Measurements from ENCODE around the gene BNC2. TPM values are rescaled to one million over a fixed set of nuclear protein-coding genes. Genes with fewer than 3 reads are reported as not detected.

BNC2 gene
- total RNA-seq, 2 experiments from 2014 or later = not detected

GRCh38 chr9:16726718-16727451 is 143.6 kb downstream of the BNC2 start:
- H3K27ac Mint-ChIP-seq = no peak overlapping the region
- H3K27me3 Mint-ChIP-seq = peaks cover 50% of the 10 kb centered on the region
- H3K36me3 Mint-ChIP-seq (ENCODE audit: low read depth) = no peaks in the 10 kb centered on the region
- Histone ChIP-seq H3K4me1 (ENCODE audit: insufficient read depth, low read length) (no peaks in the 10 kb centered on the region), H3K9me3 (ENCODE audit: control insufficient read depth in 1 of 2, insufficient read depth in 1 of 2, low read length in 2 of 2) (peaks cover 0 to 10% of the 10 kb centered on the region in 2 experiments), H3K4me3 (ENCODE audit: low read length) (no peak overlapping the region), H3K27me3 (ENCODE audit: control insufficient read depth in 1 of 2, insufficient read depth in 2 of 2, low read length in 2 of 2) (peaks cover 9 to 32% of the 10 kb centered on the region in 2 experiments), H3K27ac (ENCODE audit: low read depth in 1 of 2, low read length in 2 of 2) (no peak overlapping the region), H3K36me3 (ENCODE audit: insufficient read depth, low read length) (no peaks in the 10 kb centered on the region)
- H3K4me1 Mint-ChIP-seq (ENCODE audit: low read depth) = no peaks in the 10 kb centered on the region
- no peak overlapping the region for H3K4me3 Mint-ChIP-seq
- CTCF ChIA-PET = no interaction called here
- no peak for ATAC-seq (ENCODE audit: poor library complexity)
- TF ChIP-seq CTCF (IDR thresholded peaks at IDR 0.05) = no peak
- POLR2A ChIA-PET = no interaction called here
- no peak for DNase-seq
- intact Hi-C loops (cut with DNase I, micrococcal nuclease) = no loop called here
- H3K9me3 Mint-ChIP-seq = no peaks in the 10 kb centered on the region

GRCh38 chr9:16726029-16726428 is 144.4 kb downstream of the BNC2 start:
- no peak for TF ChIP-seq CTCF (IDR thresholded peaks at IDR 0.05)
- intact Hi-C loops (cut with DNase I, micrococcal nuclease) = no loop called here
- Histone ChIP-seq H3K4me1 (ENCODE audit: insufficient read depth, low read length) (no peaks in the 10 kb centered on the region), H3K4me3 (ENCODE audit: low read length) (no peak overlapping the region), H3K9me3 (ENCODE audit: control insufficient read depth in 1 of 2, insufficient read depth in 1 of 2, low read length in 2 of 2) (peaks cover 0 to 10% of the 10 kb centered on the region in 2 experiments), H3K27me3 (ENCODE audit: control insufficient read depth in 1 of 2, insufficient read depth in 2 of 2, low read length in 2 of 2) (peaks cover 9 to 32% of the 10 kb centered on the region in 2 experiments), H3K36me3 (ENCODE audit: insufficient read depth, low read length) (no peaks in the 10 kb centered on the region), H3K27ac (ENCODE audit: low read depth in 1 of 2, low read length in 2 of 2) (no peak overlapping the region)
- no peak for DNase-seq
- H3K9me3 Mint-ChIP-seq = no peaks in the 10 kb centered on the region
- H3K4me3 Mint-ChIP-seq = no peak overlapping the region
- POLR2A ChIA-PET = no interaction called here
- no peaks in the 10 kb centered on the region for H3K4me1 Mint-ChIP-seq (ENCODE audit: low read depth)
- CTCF ChIA-PET = no interaction called here
- ATAC-seq (ENCODE audit: poor library complexity) = no peak
- H3K36me3 Mint-ChIP-seq (ENCODE audit: low read depth) = no peaks in the 10 kb centered on the region
- peaks cover 50% of the 10 kb centered on the region for H3K27me3 Mint-ChIP-seq
- H3K27ac Mint-ChIP-seq = no peak overlapping the region

- no peak overlapping the region for H3K4me3 ChIP-seq (ENCODE audit: low read length)
- no peak for TF ChIP-seq CTCF (IDR thresholded peaks at IDR 0.05)
- Mint-ChIP-seq H3K4me1 (ENCODE audit: low read depth) (no peaks in the 10 kb centered on the region), H3K9me3 (no peaks in the 10 kb centered on the region), H3K4me3 (no peak overlapping the region), H3K27me3 (peaks cover 48% of the 10 kb centered on the region), H3K36me3 (ENCODE audit: low read depth) (no peaks in the 10 kb centered on the region), H3K27ac (no peak overlapping the region)
- peaks cover 9 to 32% of the 10 kb centered on the region in 2 experiments for H3K27me3 ChIP-seq (ENCODE audit: control insufficient read depth in 1 of 2, insufficient read depth in 2 of 2, low read length in 2 of 2)
- no peaks in the 10 kb centered on the region for H3K4me1 ChIP-seq (ENCODE audit: insufficient read depth, low read length)
- POLR2A ChIA-PET = no interaction called here
- H3K27ac ChIP-seq (ENCODE audit: low read depth in 1 of 2, low read length in 2 of 2) = no peak overlapping the region
- ATAC-seq (ENCODE audit: poor library complexity) (no peak), DNase-seq (no peak)
- peaks cover 0 to 10% of the 10 kb centered on the region in 2 experiments for H3K9me3 ChIP-seq (ENCODE audit: control insufficient read depth in 1 of 2, insufficient read depth in 1 of 2, low read length in 2 of 2)
- H3K36me3 ChIP-seq (ENCODE audit: insufficient read depth, low read length) = no peaks in the 10 kb centered on the region
- CTCF ChIA-PET = no interaction called here
- intact Hi-C loops (cut with DNase I, micrococcal nuclease) = no loop called here
These were observed 145.4 kb downstream of the BNC2 start for GRCh38 chr9:16725066-16725465.
